K562 (cell line): ENCODE measurements around the gene EFEMP2. TPM values are rescaled to one million over a fixed set of nuclear protein-coding genes. Genes with fewer than 3 reads are reported as not detected.
A peak's percentile ranks its signal among the peaks of the same experiment; 100 is the strongest.

Experiments used
- ARID1B ChIP-seq: fragments of 450-650 bp; IDR thresholded peaks from 2 replicates; pipeline ENCODE4 v1.6.1; 2016; ENCODE audit warnings: antibody characterized with exemption, mild to moderate bottlenecking, inconsistent platforms
- BCOR ChIP-seq: fragments of 450-650 bp; IDR thresholded peaks from 2 replicates; pipeline ENCODE4 v1.6.1; 2016
- BMI1 ChIP-seq: fragments of 150-350 bp; IDR thresholded peaks from 2 replicates; pipeline ENCODE4 v1.6.1; 2014; ENCODE audit warnings: low read length
- BRF1 ChIP-seq: IDR thresholded peaks from 3 replicates; pipeline ENCODE4 v1.6.1; 2011; ENCODE audit warnings: borderline replicate concordance, mild to moderate bottlenecking; ENCODE audit not compliant: insufficient read length; ENCODE audit errors: extremely low read depth
- CXXC5 ChIP-seq: fragments of 250-450 bp; sonication (Bioruptor Pico); IDR thresholded peaks from 2 replicates; pipeline ENCODE4 v1.8.0; 2022; ENCODE audit warnings: inconsistent platforms, mild to moderate bottlenecking, moderate library complexity
- EP400 ChIP-seq: fragments of 450-650 bp; IDR thresholded peaks from 2 replicates; pipeline ENCODE4 v1.6.1; 2017; ENCODE audit warnings: antibody characterized with exemption, mild to moderate bottlenecking, moderate library complexity
- GABPA ChIP-seq: fragments of 200-800 bp; sonication (Bioruptor generic); conservative IDR thresholded peaks from 2 replicates; pipeline ENCODE4 v1.6.1; 2016; ENCODE audit warnings: low read depth, missing genetic modification characterization, missing compliant biosample characterization
- KLF16 ChIP-seq: IDR thresholded peaks from 2 replicates; pipeline ENCODE4 v1.6.1; 2016; ENCODE audit warnings: antibody characterized with exemption
- PHB2 ChIP-seq: fragments of 450-650 bp; IDR thresholded peaks from 2 replicates; pipeline ENCODE4 v1.6.1; 2017; ENCODE audit warnings: low read depth
- TBP ChIP-seq: optimal IDR thresholded peaks from 2 replicates; pipeline ENCODE3; 2011; ENCODE audit warnings: low read depth, low read length, improper control_type of control experiment
- TCF7 ChIP-seq: sonication (generic); IDR thresholded peaks from 2 replicates; pipeline ENCODE4 v1.6.1; 2016; ENCODE audit warnings: antibody characterized with exemption, borderline replicate concordance
- ZNF175 ChIP-seq: fragments of 200-800 bp; sonication (Bioruptor generic); IDR thresholded peaks from 2 replicates; pipeline ENCODE4 v1.6.1; 2016; ENCODE audit warnings: low read depth, mild to moderate bottlenecking, missing genetic modification characterization, missing compliant biosample characterization
- ZNF561 ChIP-seq: fragments of 450-650 bp; formaldehyde crosslinking; conservative IDR thresholded peaks from 2 replicates; pipeline ENCODE4 v1.4.0; 2020; ENCODE audit warnings: mild to moderate bottlenecking, moderate library complexity
- polyA plus RNA-seq, 8 experiments: library from polyadenylated mRNA; depleted of rRNA in 4 of 8; stranded (reverse) in 5 of 8; unstranded in 3 of 8; fragments of >200 nt; fragmentation: Nextera tagmentation in 2 of 8; fragmentation: Illumina TruSeq in 1 of 8; extraction: Ambion mirVana in 2 of 8; extraction: Trizol in 1 of 8; gene quantifications; 2 replicates each; pipeline versions ENCODE4 v1.2.1 to v1.2.3, GENCODE V29; 2011 to 2014; ENCODE audit warnings: inconsistent platforms in 1 of 8, missing spikeins in 1 of 8
- total RNA-seq, 7 experiments: library from RNA; depleted of rRNA in 6 of 7; stranded (reverse); fragments of >200 nt in 6 of 7; fragmentation: Illumina TruSeq in 2 of 7; extraction: Trizol in 2 of 7; gene quantifications; 2 replicates each; pipeline versions ENCODE4 v1.2.1 to v1.2.3, GENCODE V29; 2011 to 2021; ENCODE audit warnings: low replicate concordance in 1 of 7
- TF ChIP-seq, protein P1 (sequence below), 2 experiments: fragments of 450-650 bp; formaldehyde crosslinking in 1 of 2; IDR thresholded peaks; 2 replicates each; pipeline versions ENCODE4 v1.4.0 to v1.6.1; 2014 to 2020; ENCODE audit warnings: mild to moderate bottlenecking in 2 of 2, borderline replicate concordance in 1 of 2, low read depth in 1 of 2
- TF ChIP-seq, protein P2 (sequence below): sonication (generic); formaldehyde crosslinking; IDR thresholded peaks from 2 replicates; pipeline ENCODE4 v1.8.0; 2022; ENCODE audit warnings: mild to moderate bottlenecking, missing genetic modification reagents, borderline replicate concordance
- TF ChIP-seq, protein P3 (sequence below): fragments of 450-650 bp; IDR thresholded peaks from 2 replicates; pipeline ENCODE4 v1.6.1; 2016

Gene EFEMP2
- total and polyA plus RNA-seq, 9 of the 15 experiments (the other 6 are each of a cell fraction or from before 2014, with no cell fraction given) = 0.07 to 2.9 (median 0.69) TPM; not detected in 1

- TF ChIP-seq, protein P1, sequence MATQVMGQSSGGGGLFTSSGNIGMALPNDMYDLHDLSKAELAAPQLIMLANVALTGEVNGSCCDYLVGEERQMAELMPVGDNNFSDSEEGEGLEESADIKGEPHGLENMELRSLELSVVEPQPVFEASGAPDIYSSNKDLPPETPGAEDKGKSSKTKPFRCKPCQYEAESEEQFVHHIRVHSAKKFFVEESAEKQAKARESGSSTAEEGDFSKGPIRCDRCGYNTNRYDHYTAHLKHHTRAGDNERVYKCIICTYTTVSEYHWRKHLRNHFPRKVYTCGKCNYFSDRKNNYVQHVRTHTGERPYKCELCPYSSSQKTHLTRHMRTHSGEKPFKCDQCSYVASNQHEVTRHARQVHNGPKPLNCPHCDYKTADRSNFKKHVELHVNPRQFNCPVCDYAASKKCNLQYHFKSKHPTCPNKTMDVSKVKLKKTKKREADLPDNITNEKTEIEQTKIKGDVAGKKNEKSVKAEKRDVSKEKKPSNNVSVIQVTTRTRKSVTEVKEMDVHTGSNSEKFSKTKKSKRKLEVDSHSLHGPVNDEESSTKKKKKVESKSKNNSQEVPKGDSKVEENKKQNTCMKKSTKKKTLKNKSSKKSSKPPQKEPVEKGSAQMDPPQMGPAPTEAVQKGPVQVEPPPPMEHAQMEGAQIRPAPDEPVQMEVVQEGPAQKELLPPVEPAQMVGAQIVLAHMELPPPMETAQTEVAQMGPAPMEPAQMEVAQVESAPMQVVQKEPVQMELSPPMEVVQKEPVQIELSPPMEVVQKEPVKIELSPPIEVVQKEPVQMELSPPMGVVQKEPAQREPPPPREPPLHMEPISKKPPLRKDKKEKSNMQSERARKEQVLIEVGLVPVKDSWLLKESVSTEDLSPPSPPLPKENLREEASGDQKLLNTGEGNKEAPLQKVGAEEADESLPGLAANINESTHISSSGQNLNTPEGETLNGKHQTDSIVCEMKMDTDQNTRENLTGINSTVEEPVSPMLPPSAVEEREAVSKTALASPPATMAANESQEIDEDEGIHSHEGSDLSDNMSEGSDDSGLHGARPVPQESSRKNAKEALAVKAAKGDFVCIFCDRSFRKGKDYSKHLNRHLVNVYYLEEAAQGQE (IDR thresholded peaks at IDR 0.05; ENCODE audit: borderline replicate concordance) = peak; percentile 87
- TF ChIP-seq, protein P1 (CRISPR knock-in tag; IDR thresholded peaks at IDR 0.05; ENCODE audit: low read depth) = no peak
- TF ChIP-seq TBP (no peak), ZNF175 (CRISPR knock-in tag) (peak; percentile 79; the same call in 1 of the 2 replicates), BCOR (no peak), GABPA (tag) (peak; percentile 58), TCF7 (0 out of 2 replicates have a peak, but pooled peaks have one; percentile 28), ZNF561 (CRISPR knock-in tag) (no peak), CXXC5 (CRISPR knock-in tag) (no peak; the same call in 1 of the 2 replicates), BMI1 (no peak), BRF1 (no peak), EP400 (peak; percentile 37; the same call in 1 of the 2 replicates), KLF16 (peak; percentile 18; the same call in 1 of the 2 replicates), ARID1B (peak; percentile 9; the same call in 1 of the 2 replicates), PHB2 (no peak)
- TF ChIP-seq, protein P2, sequence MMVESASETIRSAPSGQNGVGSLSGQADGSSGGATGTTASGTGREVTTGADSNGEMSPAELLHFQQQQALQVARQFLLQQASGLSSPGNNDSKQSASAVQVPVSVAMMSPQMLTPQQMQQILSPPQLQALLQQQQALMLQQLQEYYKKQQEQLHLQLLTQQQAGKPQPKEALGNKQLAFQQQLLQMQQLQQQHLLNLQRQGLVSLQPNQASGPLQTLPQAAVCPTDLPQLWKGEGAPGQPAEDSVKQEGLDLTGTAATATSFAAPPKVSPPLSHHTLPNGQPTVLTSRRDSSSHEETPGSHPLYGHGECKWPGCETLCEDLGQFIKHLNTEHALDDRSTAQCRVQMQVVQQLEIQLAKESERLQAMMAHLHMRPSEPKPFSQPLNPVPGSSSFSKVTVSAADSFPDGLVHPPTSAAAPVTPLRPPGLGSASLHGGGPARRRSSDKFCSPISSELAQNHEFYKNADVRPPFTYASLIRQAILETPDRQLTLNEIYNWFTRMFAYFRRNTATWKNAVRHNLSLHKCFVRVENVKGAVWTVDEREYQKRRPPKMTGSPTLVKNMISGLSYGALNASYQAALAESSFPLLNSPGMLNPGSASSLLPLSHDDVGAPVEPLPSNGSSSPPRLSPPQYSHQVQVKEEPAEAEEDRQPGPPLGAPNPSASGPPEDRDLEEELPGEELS (CRISPR knock-in tag) = no peak
- TF ChIP-seq, protein P3, sequence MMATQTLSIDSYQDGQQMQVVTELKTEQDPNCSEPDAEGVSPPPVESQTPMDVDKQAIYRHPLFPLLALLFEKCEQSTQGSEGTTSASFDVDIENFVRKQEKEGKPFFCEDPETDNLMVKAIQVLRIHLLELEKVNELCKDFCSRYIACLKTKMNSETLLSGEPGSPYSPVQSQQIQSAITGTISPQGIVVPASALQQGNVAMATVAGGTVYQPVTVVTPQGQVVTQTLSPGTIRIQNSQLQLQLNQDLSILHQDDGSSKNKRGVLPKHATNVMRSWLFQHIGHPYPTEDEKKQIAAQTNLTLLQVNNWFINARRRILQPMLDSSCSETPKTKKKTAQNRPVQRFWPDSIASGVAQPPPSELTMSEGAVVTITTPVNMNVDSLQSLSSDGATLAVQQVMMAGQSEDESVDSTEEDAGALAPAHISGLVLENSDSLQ = 0 out of 2 replicates have a peak, but pooled peaks have one; percentile 9
Observed at GRCh38 chr11:65911682-65912568, 39.3 kb upstream of the EFEMP2 start (continued).
